ENCODE data around the gene SCYL1.

The SCYL1 gene

DNA sequence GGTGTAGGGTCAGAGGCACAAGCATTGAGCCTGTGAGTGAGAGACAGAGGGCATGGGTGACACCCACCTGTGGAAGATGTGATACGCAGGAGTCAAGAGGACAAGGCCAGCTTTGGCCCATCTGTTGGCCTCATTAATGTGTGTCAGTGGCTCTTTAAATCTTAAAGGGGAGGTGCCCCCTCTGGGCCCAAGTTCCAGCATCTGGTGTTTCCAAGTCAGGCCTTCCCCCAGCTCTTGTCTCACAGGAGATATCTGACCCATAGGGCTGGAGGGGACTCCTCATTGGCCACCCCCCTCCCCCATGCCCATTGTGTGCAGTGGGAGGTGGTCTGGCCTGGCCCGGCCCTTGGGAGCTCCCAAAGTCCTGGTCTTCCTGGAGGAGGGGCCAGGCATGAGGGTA lies 61.8 kb downstream of the SCYL1 start:
- DNase-seq, result no peak

All from activated CD4-positive, CD25-positive, alpha-beta regulatory T cell treated with anti-CD3 and anti-CD28 coated beads, Interleukin-2, amount 50 U/mL, for 72 hours (primary cell).